Measurements from ENCODE around the gene SLC25A5.

Gene SLC25A5

DNA sequence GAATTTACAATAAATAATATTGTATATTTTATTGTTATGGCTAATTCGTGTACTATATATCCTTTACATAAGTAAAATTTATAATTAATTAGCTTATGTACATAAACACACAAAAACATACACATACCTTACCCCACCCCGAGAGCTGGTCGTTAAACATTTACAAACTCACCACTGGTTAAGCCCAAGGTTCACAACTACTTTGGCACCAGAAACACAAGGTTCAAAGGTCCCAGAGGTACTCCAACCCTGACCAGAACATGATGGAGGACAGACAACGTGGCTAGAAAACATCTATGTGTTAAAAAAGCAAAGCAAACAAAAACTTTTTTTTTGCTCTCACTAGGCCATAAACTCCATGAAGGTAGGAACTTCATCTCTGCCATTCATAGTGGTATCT lies 37.7 kb downstream of the SLC25A5 start:
- Histone ChIP-seq H3K9me3 (ENCODE audit: low read depth, low read length) (no peaks in the 10 kb centered on the region), H3K27ac (no peak overlapping the region), H3K4me3 (no peak overlapping the region), H3K36me3 (ENCODE audit: insufficient read depth, low read length) (no peaks in the 10 kb centered on the region), H3K9ac (ENCODE audit: insufficient read length) (no peak overlapping the region)
- DNase-seq (ENCODE audit: low read depth, low spot score), result no peak
- no peak for TF ChIP-seq EZH2 (IDR thresholded peaks at IDR 0.05)
- TF ChIP-seq FOXP2 (optimal IDR thresholded peaks at IDR 0.05; ENCODE audit: control extremely low read depth, extremely low read length, insufficient read depth), result no peak
- TF ChIP-seq POLR2AphosphoS5 (IDR thresholded peaks at IDR 0.05; ENCODE audit: borderline replicate concordance, low read depth, low read length), result no peak

DNA sequence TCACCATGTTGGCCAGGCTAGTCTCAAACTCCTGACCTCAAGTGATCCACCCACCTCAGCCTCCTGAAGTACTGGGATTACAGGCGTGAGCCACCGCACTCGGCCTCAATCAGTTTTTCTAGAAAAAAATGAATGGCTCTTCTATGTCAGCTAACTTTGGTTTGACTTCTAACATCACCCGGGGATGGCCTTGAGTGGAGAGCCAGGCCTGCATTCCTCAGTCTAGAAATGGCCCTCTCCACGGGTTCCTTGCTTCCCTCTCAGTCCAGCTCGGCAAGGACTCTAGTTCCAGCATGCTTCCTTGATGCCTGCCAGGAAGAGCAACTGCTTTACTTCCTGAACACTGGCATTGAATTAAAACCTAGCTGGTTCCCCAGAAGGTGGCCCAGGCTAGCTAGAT lies 39.0 kb downstream of the SLC25A5 start:
- Histone ChIP-seq H3K36me3 (ENCODE audit: insufficient read depth, low read length) (no peaks in the 10 kb centered on the region), H3K9ac (ENCODE audit: insufficient read length) (no peak overlapping the region), H3K9me3 (ENCODE audit: low read depth, low read length) (no peaks in the 10 kb centered on the region), H3K4me3 (no peak overlapping the region), H3K27ac (no peak overlapping the region)
- no peak for TF ChIP-seq POLR2AphosphoS5 (IDR thresholded peaks at IDR 0.05; ENCODE audit: borderline replicate concordance, low read depth, low read length)
- TF ChIP-seq FOXP2 (optimal IDR thresholded peaks at IDR 0.05; ENCODE audit: control extremely low read depth, extremely low read length, insufficient read depth), result no peak
- no peak for TF ChIP-seq EZH2 (IDR thresholded peaks at IDR 0.05)
- DNase-seq (ENCODE audit: low read depth, low spot score), result no peak

DNA sequence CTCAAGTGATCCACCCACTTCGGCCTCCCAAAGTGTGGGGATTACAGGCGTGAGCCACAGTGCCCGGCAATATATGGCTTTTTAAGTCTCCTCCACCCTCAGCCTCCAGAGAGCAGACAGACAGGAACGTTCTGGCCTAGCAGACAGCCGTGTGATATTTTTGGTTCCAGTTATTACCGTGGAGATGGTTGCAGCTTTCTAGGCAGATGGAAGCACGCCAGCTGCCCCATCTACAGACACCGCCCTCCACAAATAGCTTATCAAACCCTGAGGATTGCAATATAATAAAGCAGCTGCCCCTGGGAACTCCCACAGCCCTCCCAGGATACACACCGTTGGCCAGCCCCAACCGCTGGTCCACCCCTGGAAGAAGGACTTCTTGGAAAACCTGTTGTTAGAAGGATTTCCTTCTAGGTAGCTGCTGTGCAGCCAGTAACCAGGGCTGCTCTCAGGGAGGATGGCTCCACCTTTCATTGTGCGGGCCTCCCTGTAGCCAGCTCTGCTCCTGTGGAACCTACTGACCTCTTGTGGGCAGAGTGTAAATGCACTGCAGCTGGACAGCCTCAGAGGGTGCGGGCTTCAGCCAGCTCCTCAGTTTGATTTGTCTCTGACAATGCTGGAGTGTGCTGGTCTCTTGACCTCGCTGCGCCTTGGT lies 44.0 kb downstream of the SLC25A5 start:
- Histone ChIP-seq H3K27ac (no peak overlapping the region), H3K9ac (ENCODE audit: insufficient read length) (no peak overlapping the region)
- DNase-seq (ENCODE audit: low read depth, low spot score), result no peak

DNA sequence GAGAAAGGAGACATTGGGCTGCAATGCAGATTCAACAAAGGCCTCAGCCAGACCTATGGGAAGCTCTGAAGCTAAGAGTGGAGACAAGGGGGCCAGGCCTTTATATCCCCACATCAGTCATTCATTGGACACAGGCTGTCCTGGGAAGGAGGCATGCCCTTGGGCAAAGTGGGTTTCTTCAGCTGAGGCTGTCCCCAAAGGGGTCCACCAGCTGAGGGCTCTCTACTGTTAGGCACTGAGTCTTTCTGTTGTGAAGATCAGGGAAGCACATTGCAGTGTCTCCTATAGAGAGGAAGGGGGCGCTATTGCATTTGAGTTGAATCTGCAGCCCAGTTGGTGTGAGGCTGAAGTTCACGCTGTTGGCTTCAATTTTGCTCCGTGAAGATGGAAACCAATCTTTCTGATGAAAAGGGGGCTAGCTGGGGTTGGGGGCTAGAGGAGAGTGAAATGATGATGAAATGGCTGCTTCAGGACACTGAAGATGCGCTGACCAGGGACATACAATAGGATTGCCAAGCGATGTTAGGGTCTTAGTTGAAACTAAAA lies 48.0 kb downstream of the SLC25A5 start:
- DNase-seq (ENCODE audit: low read depth, low spot score), result peak; percentile 14
- Histone ChIP-seq H3K9me3 (ENCODE audit: low read depth, low read length) (no peaks in the 10 kb centered on the region), H3K9ac (ENCODE audit: insufficient read length) (no peak overlapping the region), H3K27ac (no peak overlapping the region), H3K36me3 (ENCODE audit: insufficient read depth, low read length) (no peaks in the 10 kb centered on the region), H3K4me3 (no peak overlapping the region)
- TF ChIP-seq FOXP2 (optimal IDR thresholded peaks at IDR 0.05; ENCODE audit: control extremely low read depth, extremely low read length, insufficient read depth) (peak; percentile 21), POLR2AphosphoS5 (IDR thresholded peaks at IDR 0.05; ENCODE audit: borderline replicate concordance, low read depth, low read length) (no peak), EZH2 (IDR thresholded peaks at IDR 0.05) (no peak)

More for the DNA sequence above, 44.0 kb downstream of the SLC25A5 start:
- TF ChIP-seq POLR2AphosphoS5 (IDR thresholded peaks at IDR 0.05; ENCODE audit: borderline replicate concordance, low read depth, low read length), result no peak
- TF ChIP-seq EZH2 (IDR thresholded peaks at IDR 0.05), result no peak
- no peak for TF ChIP-seq FOXP2 (optimal IDR thresholded peaks at IDR 0.05; ENCODE audit: control extremely low read depth, extremely low read length, insufficient read depth)
- Histone ChIP-seq H3K4me3 (no peak overlapping the region), H3K9me3 (ENCODE audit: low read depth, low read length) (no peaks in the 10 kb centered on the region), H3K36me3 (ENCODE audit: insufficient read depth, low read length) (no peaks in the 10 kb centered on the region)

DNA sequence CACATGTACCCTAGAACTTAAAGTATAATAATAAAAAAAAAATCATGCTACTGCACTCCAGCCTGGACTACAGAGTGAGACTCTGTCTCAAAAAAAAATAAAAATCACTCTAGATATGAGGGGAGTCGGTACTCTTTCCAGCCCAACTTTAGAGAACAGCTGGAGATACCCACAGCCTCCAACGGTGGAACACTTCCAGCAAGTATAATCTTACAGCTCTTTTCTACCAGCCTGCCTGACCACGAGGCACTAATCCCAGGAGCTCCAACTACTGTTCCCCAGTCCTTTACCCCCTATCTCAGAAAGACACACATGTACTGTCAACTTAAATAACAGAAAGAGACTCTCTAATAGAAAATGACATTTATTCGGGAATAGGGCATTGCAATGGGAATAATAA lies 50.1 kb downstream of the SLC25A5 start:
- no peak for DNase-seq (ENCODE audit: low read depth, low spot score)
- no peak for TF ChIP-seq FOXP2 (optimal IDR thresholded peaks at IDR 0.05; ENCODE audit: control extremely low read depth, extremely low read length, insufficient read depth)
- no peak for TF ChIP-seq POLR2AphosphoS5 (IDR thresholded peaks at IDR 0.05; ENCODE audit: borderline replicate concordance, low read depth, low read length)
- TF ChIP-seq EZH2 (IDR thresholded peaks at IDR 0.05), result no peak
- H3K27ac ChIP-seq, result no peak overlapping the region
- H3K9ac ChIP-seq (ENCODE audit: insufficient read length), result no peak overlapping the region
- H3K36me3 ChIP-seq (ENCODE audit: insufficient read depth, low read length), result no peaks in the 10 kb centered on the region
- no peaks in the 10 kb centered on the region for H3K9me3 ChIP-seq (ENCODE audit: low read depth, low read length)
- H3K4me3 ChIP-seq, result no peak overlapping the region

Measured in SK-N-MC (cell line).